Panc1 (cell line): ENCODE measurements around the gene ZNF544.
A peak's percentile ranks its signal among the peaks of the same experiment; 100 is the strongest.

ENCODE experiments used
- CTCF ChIP-seq: fragments of 450-650 bp; IDR thresholded peaks from 2 replicates; pipeline ENCODE4 v1.5.1; 2017; ENCODE audit warnings: mild to moderate bottlenecking
- POLR2AphosphoS5 ChIP-seq: IDR thresholded peaks from 2 replicates; pipeline ENCODE4 v1.6.1; 2012; ENCODE audit warnings: mild to moderate bottlenecking, low read depth, low read length, moderate library complexity
- REST ChIP-seq, 2 experiments: IDR thresholded peaks; 2 replicates each; pipeline ENCODE4 v1.6.1; 2011 to 2012; ENCODE audit warnings: low read depth in 2 of 2, control low read depth in 1 of 2, low read length in 1 of 2, mild to moderate bottlenecking in 1 of 2, moderate library complexity in 1 of 2; ENCODE audit not compliant: insufficient read depth in 1 of 2
- SIN3A ChIP-seq: IDR thresholded peaks from 2 replicates; pipeline ENCODE4 v1.6.1; 2012; ENCODE audit warnings: low read depth, mild to moderate bottlenecking, low read length, moderate library complexity, borderline replicate concordance; ENCODE audit not compliant: insufficient read depth
- TCF7L2 ChIP-seq: IDR thresholded peaks from 2 replicates; pipeline ENCODE4 v1.6.1; 2011; ENCODE audit warnings: mild to moderate bottlenecking, low read depth, low read length, inconsistent platforms

- TF ChIP-seq CTCF (peak; percentile 74; the same call in 1 of the 2 replicates), POLR2AphosphoS5 (no peak), SIN3A (no peak), REST (IDR thresholded peaks at IDR 0.05; ENCODE audit: insufficient read depth in 1 of 2, low read depth in 2 of 2, low read length in 1 of 2) (no peak), TCF7L2 (no peak)
Measured at GRCh38 chr19:58181902-58182576, 46.7 kb upstream of the ZNF544 start.
